T-cell (primary cell): ENCODE data around the gene MRPL12. TPM values are rescaled to one million over a fixed set of nuclear protein-coding genes. Genes with fewer than 3 reads are reported as not detected.

Experiments
- ATAC-seq, 4 experiments: fragments of 200-7000 bp in 3 of 4; fragments of 150-1000 bp in 1 of 4; cut with Tn5 transposase; replicated peaks in 1 of 4; 1 replicate in 3 of 4; 2 replicates in 1 of 4; pipeline ENCODE4 v1.10.0; 2021; ENCODE audit warnings: moderate library complexity in 3 of 4, mild to moderate bottlenecking in 2 of 4, moderate number of reproducible peaks in 1 of 4
- CTCF ChIA-PET, 2 donors: fragments of 300-600 bp; sonication (Branson Sonifier 250); formaldehyde crosslinking; loops; one replicate each; lab custom pipeline; 2022; ENCODE audit warnings: antibody characterized with exemption in 2 of 2; lab: Charles Lee
- POLR2A ChIA-PET, 2 donors: fragments of 300-600 bp; sonication (Branson Sonifier 250); formaldehyde crosslinking; loops; one replicate each; lab custom pipeline; 2022; ENCODE audit warnings: antibody characterized with exemption in 2 of 2; lab: Charles Lee
- DNase-seq, 35 experiments: peaks; one replicate each; pipeline versions ENCODE4 v3.0.0 to v3.0.0-alpha.2; 2013 to 2023
- H3K27ac ChIP-seq: one replicate; pipeline ENCODE4 v1.5.1; 2013; ENCODE audit warnings: low read length
- H3K27me3 ChIP-seq, 2 experiments: replicated peaks in 1 of 2; 1 replicate in 1 of 2; 2 replicates in 1 of 2; pipeline versions ENCODE4 v1.6.1 to v1.7.0; 2013; ENCODE audit warnings: low read length in 1 of 2, mixed read lengths in 1 of 2; ENCODE audit not compliant: control insufficient read depth in 2 of 2, insufficient read depth in 2 of 2; ENCODE audit errors: extremely low read depth in 1 of 2
- H3K36me3 ChIP-seq, 2 donors: 1 replicate in 1 of 2; 2 replicates in 1 of 2; pipeline versions ENCODE4 v1.6.1 to v1.7.0; 2013; ENCODE audit warnings: low read length in 1 of 2; ENCODE audit not compliant: control insufficient read depth in 2 of 2, insufficient read depth in 1 of 2; ENCODE audit errors: extremely low read depth in 1 of 2
- H3K4me1 ChIP-seq, 2 experiments: 1 replicate in 1 of 2; 2 replicates in 1 of 2; pipeline versions ENCODE4 v1.6.1 to v1.7.0; 2013; ENCODE audit warnings: low read length in 2 of 2, mixed read lengths in 1 of 2; ENCODE audit not compliant: insufficient read depth in 2 of 2, control insufficient read depth in 1 of 2; ENCODE audit errors: extremely low read depth in 1 of 2
- H3K4me3 ChIP-seq, 2 donors: 1 replicate in 1 of 2; 2 replicates in 1 of 2; pipeline versions ENCODE4 v1.5.1 to v1.7.0; 2013; ENCODE audit warnings: mild to moderate bottlenecking in 2 of 2, low read length in 1 of 2, moderate library complexity in 1 of 2; ENCODE audit not compliant: control insufficient read depth in 1 of 2; ENCODE audit errors: extremely low read depth in 1 of 2
- H3K9me3 ChIP-seq: 2 replicates; pipeline ENCODE4 v1.7.0; 2013
- H3K27ac Mint-ChIP-seq, 2 donors: one replicate each; pipeline ENCODE4 v1.8.0; 2020 to 2021; ENCODE audit warnings: mild to moderate bottlenecking in 2 of 2, mixed read lengths in 2 of 2
- H3K27me3 Mint-ChIP-seq, 2 donors: one replicate each; pipeline ENCODE4 v1.8.0; 2021 to 2022; ENCODE audit warnings: mixed read lengths in 2 of 2
- H3K36me3 Mint-ChIP-seq: one replicate; pipeline ENCODE4 v1.8.0; 2021; ENCODE audit warnings: mixed read lengths
- H3K4me1 Mint-ChIP-seq, 3 donors: one replicate each; pipeline ENCODE4 v1.8.0; 2020 to 2022; ENCODE audit warnings: mixed read lengths in 3 of 3, mild to moderate bottlenecking in 1 of 3
- H3K4me3 Mint-ChIP-seq, 3 donors: one replicate each; pipeline ENCODE4 v1.8.0; 2020 to 2022; ENCODE audit warnings: mild to moderate bottlenecking in 3 of 3, mixed read lengths in 3 of 3, moderate library complexity in 3 of 3
- H3K9me3 Mint-ChIP-seq, 3 donors: one replicate each; pipeline ENCODE4 v1.8.0; 2020 to 2022; ENCODE audit warnings: mixed read lengths in 3 of 3
- WGBS: methylation state at CpG from one replicate; pipeline ENCODE4 v1.1.5; 2013; ENCODE audit warnings: missing lambda C conversion rate; ENCODE audit not compliant: insufficient coverage; 5-methylcytosine and 5-hydroxymethylcytosine counted together
- total RNA-seq, 35 experiments: library from RNA in 6 of 35; stranded (reverse) in 6 of 35; fragments of 120-200 nt in 1 of 35; gene quantifications; one replicate each; pipeline versions ENCODE4 v1.2.1 to v1.2.4 and lab custom pipeline; 2013 to 2026

MRPL12 gene
- total RNA-seq, 5 donors from 2014 or later (not counting 1 experiment from before 2014, with no cell fraction given): 18.5 to 33.5 (median 31.4) TPM

DNA sequence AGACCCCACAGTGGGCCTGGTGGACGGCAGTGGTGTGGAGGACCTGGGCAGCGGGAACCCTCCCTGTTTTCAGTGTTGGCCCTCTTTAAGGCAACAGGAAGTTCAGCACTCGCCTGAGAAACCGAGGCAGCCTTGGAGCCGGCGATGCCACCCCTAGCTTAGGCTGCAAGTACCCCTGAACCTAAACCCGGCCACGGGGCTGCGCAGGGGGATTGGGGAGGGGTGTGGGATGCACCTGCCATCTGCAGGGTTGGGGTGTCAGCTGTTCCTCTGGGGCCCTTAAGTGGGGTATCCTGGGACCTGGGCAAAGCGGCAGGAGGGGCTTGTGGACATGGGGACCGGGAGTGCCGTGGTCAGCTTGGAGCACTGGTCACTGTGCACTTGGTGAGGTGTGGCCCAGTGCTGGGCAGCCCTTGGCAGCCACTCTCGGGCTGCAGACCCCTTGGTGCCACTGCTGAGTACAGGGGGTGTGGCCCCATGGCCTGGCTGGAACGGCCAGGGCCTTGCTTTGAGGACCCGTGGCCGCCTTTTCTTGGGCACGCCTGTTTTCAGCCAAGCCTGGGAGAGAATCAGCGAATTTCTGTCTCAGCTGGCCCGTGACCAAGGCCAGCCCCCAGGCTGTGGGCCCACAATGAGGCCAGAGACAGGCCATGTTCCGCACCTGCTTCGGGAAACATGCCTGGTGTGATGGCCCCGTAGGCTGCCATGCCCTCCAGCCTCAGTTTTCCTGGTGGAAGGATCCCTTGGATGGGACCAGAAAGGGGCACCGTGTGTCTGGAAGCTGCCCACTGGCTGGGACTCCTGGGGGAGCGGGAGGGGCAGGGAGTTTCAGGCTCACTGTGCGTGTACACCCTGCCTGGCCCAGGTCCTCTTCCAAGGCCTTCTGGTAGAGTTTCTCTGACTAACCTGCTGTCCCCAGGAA lies 4.8 kb downstream of the MRPL12 start:
- H3K4me3 Mint-ChIP-seq: no peak overlapping the region
- no peak overlapping the region for H3K27ac ChIP-seq
- H3K27ac Mint-ChIP-seq: no peak overlapping the region
- no peak overlapping the region for H3K4me3 ChIP-seq
- peaks cover 13 to 33% (median 27%) of the 10 kb centered on the region in 3 donors for H3K4me1 Mint-ChIP-seq
- ChIA-PET POLR2A (interaction anchor here in 1 of 2 donors (0.6 kb wide), 1 partner anchor 190 kb away, joined by 5 read pairs; no protein-coding TSS in a partner anchor), CTCF (no interaction called here)
- ATAC-seq: no peak
- H3K9me3 ChIP-seq: no peaks in the 10 kb centered on the region
- H3K4me1 ChIP-seq: peaks cover 14 to 38% of the 10 kb centered on the region in 2 experiments
- WGBS: 93% methylated on average over 24 of the region's 25 CpGs
- no peaks in the 10 kb centered on the region for H3K9me3 Mint-ChIP-seq
- peaks cover 13 to 19% of the 10 kb centered on the region in 2 donors for H3K36me3 ChIP-seq
- H3K27me3 Mint-ChIP-seq: no peaks in the 10 kb centered on the region
- H3K27me3 ChIP-seq: peaks cover 0 to 3% of the 10 kb centered on the region in 2 experiments
- H3K36me3 Mint-ChIP-seq: peaks cover 15% of the 10 kb centered on the region
- DNase-seq: no peak

DNA sequence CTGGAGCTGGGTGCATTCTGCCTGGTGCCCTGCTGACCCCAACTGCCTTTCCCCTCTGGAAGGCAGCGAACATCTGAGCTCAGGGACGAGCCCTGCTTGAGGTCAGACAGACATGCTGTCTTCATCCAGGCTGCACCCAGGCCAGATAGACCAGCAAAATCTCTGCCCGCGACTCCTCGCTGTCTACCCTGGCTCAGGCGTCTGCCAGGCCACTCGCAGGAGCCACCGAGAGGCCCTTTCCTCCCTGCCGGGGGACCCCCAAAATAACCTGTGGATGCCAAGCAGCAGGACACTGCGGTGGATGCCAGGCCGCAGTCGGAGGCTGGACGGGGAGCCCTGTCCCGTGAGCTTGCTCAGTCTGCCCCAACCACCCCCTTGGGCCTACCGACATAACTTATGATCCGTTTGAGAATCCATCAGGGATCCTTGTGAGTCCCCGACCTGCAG lies 5.6 kb downstream of the MRPL12 start:
- 94% methylated on average over 17 of the region's 17 CpGs for WGBS
- DNase-seq (no peak), ATAC-seq (no peak)
- Histone ChIP-seq H3K4me1 (peaks cover 18 to 43% of the 10 kb centered on the region in 2 experiments), H3K4me3 (no peak overlapping the region), H3K9me3 (no peaks in the 10 kb centered on the region), H3K27me3 (peaks cover 0 to 3% of the 10 kb centered on the region in 2 experiments), H3K27ac (no peak overlapping the region), H3K36me3 (peaks cover 13 to 19% of the 10 kb centered on the region in 2 donors)
- Mint-ChIP-seq H3K27me3 (no peaks in the 10 kb centered on the region), H3K27ac (no peak overlapping the region), H3K4me1 (peaks cover 14 to 33% (median 29%) of the 10 kb centered on the region in 3 donors), H3K9me3 (no peaks in the 10 kb centered on the region), H3K4me3 (no peak overlapping the region), H3K36me3 (peaks cover 15% of the 10 kb centered on the region)
- CTCF ChIA-PET: no interaction called here
- POLR2A ChIA-PET: no interaction called here

DNA sequence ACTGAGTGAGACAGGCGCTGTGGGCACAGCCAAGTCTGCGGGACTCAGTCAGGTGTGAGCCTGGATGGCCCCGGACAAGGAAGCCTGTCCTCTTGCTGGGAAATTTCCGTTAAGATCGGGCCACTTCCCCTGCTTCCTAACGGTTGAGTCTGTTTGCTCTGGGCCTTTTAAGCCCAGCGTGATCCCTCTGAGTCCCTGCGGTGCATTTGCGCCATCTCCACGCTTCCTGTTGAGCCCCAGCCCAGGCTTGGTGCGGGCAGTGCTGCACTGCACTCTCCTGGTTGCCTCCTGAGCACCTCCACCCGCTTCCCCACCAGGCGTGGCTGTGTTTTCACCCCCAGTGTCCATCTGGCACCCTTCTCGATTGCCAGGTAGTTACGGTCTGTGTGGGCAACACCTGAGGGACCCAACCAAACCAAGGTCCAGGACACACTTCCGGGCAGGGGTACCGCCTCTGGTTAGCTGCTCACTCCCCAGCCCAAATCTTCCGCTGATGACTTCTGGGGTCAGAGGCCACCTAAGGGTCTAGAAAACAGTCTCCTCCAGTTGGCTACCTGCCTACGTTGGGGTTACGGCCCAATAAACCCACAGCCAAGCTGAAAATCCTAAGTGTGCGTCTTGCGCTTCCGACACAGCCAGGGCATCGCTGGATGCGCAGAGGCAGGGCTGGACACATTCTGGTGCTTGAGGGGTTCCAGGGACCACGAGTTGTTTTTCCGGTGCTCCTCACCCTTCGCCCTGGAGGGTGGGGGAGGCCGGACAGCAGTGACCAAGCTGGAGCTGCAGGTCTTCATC lies 7.5 kb downstream of the MRPL12 start:
- Mint-ChIP-seq H3K9me3 (no peaks in the 10 kb centered on the region), H3K27me3 (no peaks in the 10 kb centered on the region), H3K36me3 (peaks cover 9% of the 10 kb centered on the region), H3K4me3 (peak overlapping the region in 2 of 3 donors; percentile 70 to 82), H3K4me1 (peaks cover 14 to 25% (median 18%) of the 10 kb centered on the region in 3 donors), H3K27ac (peak overlapping the region; percentile 4 to 55)
- Histone ChIP-seq H3K27me3 (peaks cover 0 to 3% of the 10 kb centered on the region in 2 experiments), H3K36me3 (peaks cover 12 to 13% of the 10 kb centered on the region in 2 donors), H3K4me1 (peaks cover 15 to 38% of the 10 kb centered on the region in 2 experiments), H3K4me3 (peak overlapping the region; percentile 49 to 60), H3K9me3 (no peaks in the 10 kb centered on the region), H3K27ac (no peak overlapping the region)
- ChIA-PET CTCF (no interaction called here), POLR2A (no interaction called here)
- WGBS: 37% methylated on average over 29 of the region's 29 CpGs
- DNase-seq (peak in 1 of 35 experiments; percentile 39), ATAC-seq (no peak)

DNA sequence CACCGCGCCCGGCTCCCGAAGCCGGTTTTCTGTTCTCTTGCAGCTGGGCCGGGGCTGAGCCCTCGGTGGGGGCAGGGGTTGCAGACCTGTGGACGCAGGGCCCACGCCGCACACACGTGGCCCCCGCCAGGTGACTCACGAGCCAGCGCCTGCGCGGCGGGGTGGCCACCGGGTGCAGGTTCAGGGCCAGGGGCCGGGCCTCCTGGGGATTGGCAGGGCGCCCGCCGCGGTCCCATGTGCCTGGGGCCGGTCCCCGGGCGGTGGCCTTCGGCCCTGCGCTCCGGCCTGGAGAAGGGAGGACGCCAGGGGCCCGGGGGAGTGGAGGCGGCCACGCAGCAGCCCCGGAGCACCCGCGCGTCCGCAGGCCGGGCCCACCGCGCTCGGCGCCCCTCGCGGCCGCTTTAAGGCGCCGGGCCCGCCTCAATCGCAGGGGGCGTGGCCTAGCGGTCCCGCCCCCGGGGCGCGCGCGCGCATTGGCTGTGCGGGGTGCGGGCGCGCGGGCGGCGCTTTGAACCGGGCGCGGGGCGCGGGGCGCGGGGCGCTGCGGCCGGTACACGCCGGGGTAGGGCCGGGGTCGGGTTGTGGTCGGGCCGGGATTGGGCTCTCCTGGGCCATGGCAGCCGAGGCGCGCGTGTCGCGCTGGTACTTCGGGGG lies 8.8 kb downstream of the MRPL12 start, which contains the start of gene SLC25A10:
SLC25A10 (plus strand) TSS at position 471 of the 654 bp plus-strand sequence; CDS start at position 614, 143 bp downstream.
- DNase-seq: peak; percentile 32 to 87 (median 64)
- no peak within 1 kb of the TSS for H3K27ac ChIP-seq
- peaks cover 15 to 38% of the 10 kb centered on the region in 2 experiments for H3K4me1 ChIP-seq
- Mint-ChIP-seq H3K27me3 (no peaks in the 10 kb centered on the region), H3K9me3 (no peaks in the 10 kb centered on the region), H3K4me1 (peaks cover 14 to 22% (median 17%) of the 10 kb centered on the region in 3 donors), H3K4me3 (peak within 1 kb of the TSS; percentile 73 to 85 (median 82)), H3K27ac (peak within 1 kb of the TSS; percentile 44 to 45), H3K36me3 (peaks cover under 1% of the 10 kb centered on the region)
- ChIA-PET POLR2A (interaction anchor here in 1 of 2 donors (0.7 kb wide), 1 partner anchor 691 kb away, joined by 3 read pairs; no protein-coding TSS in a partner anchor), CTCF (interaction anchor here in 1 of 2 donors (0.6 kb wide), 1 partner anchor 143 kb away, joined by 4 read pairs; no protein-coding TSS in a partner anchor)
- ATAC-seq: peak; percentile 87 to 91 (median 88)
- H3K36me3 ChIP-seq: peaks cover 4 to 9% of the 10 kb centered on the region in 2 donors
- no peaks in the 10 kb centered on the region for H3K9me3 ChIP-seq
- WGBS: under 1% methylated on average over 89 of the region's 89 CpGs
- peaks cover 0 to 3% of the 10 kb centered on the region in 2 experiments for H3K27me3 ChIP-seq
- H3K4me3 ChIP-seq: peak within 1 kb of the TSS; percentile 49 to 60

DNA sequence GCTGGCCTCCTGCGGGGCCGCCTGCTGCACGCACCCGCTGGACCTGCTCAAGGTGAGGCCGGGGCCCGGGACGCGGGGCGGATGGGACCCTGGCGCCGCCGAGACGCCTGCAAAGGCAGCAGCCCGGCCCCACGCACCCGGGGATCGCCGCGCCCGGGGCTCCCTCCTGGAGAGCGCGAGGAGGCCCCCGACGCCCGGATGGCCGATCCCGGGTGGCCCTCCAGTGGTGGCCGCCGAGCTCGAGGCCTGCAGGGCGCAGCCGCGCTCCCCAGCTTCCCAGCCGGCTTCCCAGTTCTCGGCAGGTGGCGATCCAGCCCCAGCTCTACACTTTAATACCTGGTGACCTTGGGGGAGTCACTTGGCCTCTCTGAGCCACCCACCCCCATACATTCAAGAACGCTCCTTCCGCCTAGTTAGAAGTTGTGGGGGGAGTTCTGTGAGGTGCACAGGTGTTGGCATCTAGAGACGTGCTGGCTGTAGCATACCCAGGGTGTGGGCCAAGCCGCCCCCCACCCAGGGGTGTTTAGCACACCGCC lies 9.4 kb downstream of the MRPL12 start:
- 5% methylated on average over 36 of the region's 41 CpGs for WGBS
- H3K4me1 Mint-ChIP-seq: peaks cover 14 to 22% (median 17%) of the 10 kb centered on the region in 3 donors
- Histone ChIP-seq H3K4me3 (peak overlapping the region; percentile 37 to 51), H3K36me3 (peaks cover 2 to 5% of the 10 kb centered on the region in 2 donors), H3K9me3 (no peaks in the 10 kb centered on the region), H3K4me1 (peaks cover 15 to 38% of the 10 kb centered on the region in 2 experiments), H3K27me3 (peaks cover 0 to 3% of the 10 kb centered on the region in 2 experiments), H3K27ac (no peak overlapping the region)
- ChIA-PET CTCF (no interaction called here), POLR2A (no interaction called here)
- H3K9me3 Mint-ChIP-seq: no peaks in the 10 kb centered on the region
- H3K36me3 Mint-ChIP-seq: no peaks in the 10 kb centered on the region
- peak overlapping the region; percentile 40 to 45 for H3K27ac Mint-ChIP-seq
- ATAC-seq: peak in 3 of 4 experiments; percentile 13 to 31 (median 24)
- peak overlapping the region; percentile 73 to 85 (median 82) for H3K4me3 Mint-ChIP-seq
- H3K27me3 Mint-ChIP-seq: no peaks in the 10 kb centered on the region
- peak in 1 of 35 experiments; percentile 19 for DNase-seq
